Left ventricle myocardium inferior (tissue), 1 donor: ENCODE data around the gene ACSBG1. TPM values are rescaled to one million over a fixed set of nuclear protein-coding genes. Genes with fewer than 3 reads are reported as not detected.
A peak's percentile ranks its signal among the peaks of the same experiment; 100 is the strongest.

ENCODE experiments used
- DNase-seq: peaks from one replicate; pipeline ENCODE4 v3.0.0-alpha.2; 2020
- H3K27ac ChIP-seq: fragments of 200-600 bp; replicated peaks from 2 replicates; pipeline ENCODE4 v1.8.0; 2021
- H3K27me3 ChIP-seq: fragments of 200-600 bp; 2 replicates; pipeline ENCODE4 v1.8.0; 2021; ENCODE audit warnings: low read depth
- H3K36me3 ChIP-seq: fragments of 200-600 bp; 2 replicates; pipeline ENCODE4 v1.8.0; 2021
- H3K4me1 ChIP-seq: fragments of 200-600 bp; 2 replicates; pipeline ENCODE4 v1.8.0; 2021
- H3K4me3 ChIP-seq: fragments of 200-600 bp; 2 replicates; pipeline ENCODE4 v1.8.0; 2021; ENCODE audit warnings: mild to moderate bottlenecking, moderate library complexity
- H3K9me3 ChIP-seq: fragments of 200-600 bp; replicated peaks from 2 replicates; pipeline ENCODE4 v1.8.0; 2021
- intact Hi-C: fragments of 100-400 bp; cut with micrococcal nuclease; formaldehyde crosslinking; loops from one replicate; pipeline ENCODE4 v1.11.0; 2022
- total RNA-seq: library from RNA; stranded (reverse); fragmentation: NEBNext Ultra II Directional; extraction: Animal tissue kit (Norgen Biotek cat#: 25700); gene quantifications from one replicate; pipeline ENCODE4 v1.2.1, GENCODE V29; 2021
- TF ChIP-seq, protein P1 (sequence below): fragments of 200-600 bp; IDR thresholded peaks from 2 replicates; pipeline ENCODE4 v1.8.0; 2021; ENCODE audit warnings: antibody characterized with exemption, mild to moderate bottlenecking, borderline replicate concordance
- donor health status: DM: no; HTN: yes; CAD: no; lungs with severe emphysema.

Gene ACSBG1
- total RNA-seq, 1 donor from 2014 or later: 0.25 TPM

DNA sequence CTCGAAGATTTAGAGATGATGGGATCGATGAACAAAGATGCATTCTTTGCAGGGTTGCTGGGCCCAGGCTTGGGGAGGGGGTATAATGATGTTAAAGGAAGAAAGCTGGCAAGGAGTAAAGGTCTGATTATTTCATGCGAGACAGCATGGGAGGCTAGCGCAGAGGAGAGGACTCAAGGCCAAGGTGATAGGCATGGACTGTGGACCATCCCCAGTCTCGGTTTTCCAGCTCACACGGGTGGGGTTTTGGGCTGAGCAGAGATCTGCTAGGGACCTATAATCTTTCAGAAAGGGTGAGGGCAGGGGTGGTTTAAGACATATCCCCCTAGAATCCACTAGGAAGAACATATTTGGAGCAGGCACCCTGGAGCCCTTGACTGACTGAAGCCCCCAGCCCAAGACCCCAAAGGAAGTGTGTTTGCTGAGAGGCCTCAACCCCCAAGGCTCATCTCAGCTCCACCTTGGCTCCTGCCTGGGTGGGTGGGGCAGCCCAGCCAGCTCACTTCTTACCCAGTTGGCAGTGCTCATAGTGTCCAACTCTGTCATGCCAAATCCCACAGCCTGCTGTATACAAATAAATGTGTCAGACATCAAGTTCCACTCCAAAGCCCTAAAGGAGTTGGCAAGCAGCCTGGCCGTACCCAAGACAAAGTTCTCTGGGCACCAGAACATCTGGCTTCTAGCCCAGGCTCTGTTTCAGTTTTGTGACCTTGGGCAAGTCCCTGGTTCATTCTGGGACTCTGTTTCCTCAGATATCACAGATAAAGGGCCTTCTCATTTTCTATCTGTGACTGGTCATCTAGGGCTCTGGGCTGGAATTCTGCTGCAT, 17.9 kb downstream of the ACSBG1 start:
- intact Hi-C loops: no loop called here
- Histone ChIP-seq H3K36me3 (no peaks in the 10 kb centered on the region), H3K4me3 (no peak overlapping the region), H3K27ac (peak overlapping the region; percentile 85), H3K27me3 (peaks cover 4% of the 10 kb centered on the region), H3K9me3 (no peaks in the 10 kb centered on the region), H3K4me1 (peaks cover 75% of the 10 kb centered on the region)
- peak; percentile 79 for DNase-seq
- TF ChIP-seq, protein P1, sequence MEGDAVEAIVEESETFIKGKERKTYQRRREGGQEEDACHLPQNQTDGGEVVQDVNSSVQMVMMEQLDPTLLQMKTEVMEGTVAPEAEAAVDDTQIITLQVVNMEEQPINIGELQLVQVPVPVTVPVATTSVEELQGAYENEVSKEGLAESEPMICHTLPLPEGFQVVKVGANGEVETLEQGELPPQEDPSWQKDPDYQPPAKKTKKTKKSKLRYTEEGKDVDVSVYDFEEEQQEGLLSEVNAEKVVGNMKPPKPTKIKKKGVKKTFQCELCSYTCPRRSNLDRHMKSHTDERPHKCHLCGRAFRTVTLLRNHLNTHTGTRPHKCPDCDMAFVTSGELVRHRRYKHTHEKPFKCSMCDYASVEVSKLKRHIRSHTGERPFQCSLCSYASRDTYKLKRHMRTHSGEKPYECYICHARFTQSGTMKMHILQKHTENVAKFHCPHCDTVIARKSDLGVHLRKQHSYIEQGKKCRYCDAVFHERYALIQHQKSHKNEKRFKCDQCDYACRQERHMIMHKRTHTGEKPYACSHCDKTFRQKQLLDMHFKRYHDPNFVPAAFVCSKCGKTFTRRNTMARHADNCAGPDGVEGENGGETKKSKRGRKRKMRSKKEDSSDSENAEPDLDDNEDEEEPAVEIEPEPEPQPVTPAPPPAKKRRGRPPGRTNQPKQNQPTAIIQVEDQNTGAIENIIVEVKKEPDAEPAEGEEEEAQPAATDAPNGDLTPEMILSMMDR: no peak

DNA sequence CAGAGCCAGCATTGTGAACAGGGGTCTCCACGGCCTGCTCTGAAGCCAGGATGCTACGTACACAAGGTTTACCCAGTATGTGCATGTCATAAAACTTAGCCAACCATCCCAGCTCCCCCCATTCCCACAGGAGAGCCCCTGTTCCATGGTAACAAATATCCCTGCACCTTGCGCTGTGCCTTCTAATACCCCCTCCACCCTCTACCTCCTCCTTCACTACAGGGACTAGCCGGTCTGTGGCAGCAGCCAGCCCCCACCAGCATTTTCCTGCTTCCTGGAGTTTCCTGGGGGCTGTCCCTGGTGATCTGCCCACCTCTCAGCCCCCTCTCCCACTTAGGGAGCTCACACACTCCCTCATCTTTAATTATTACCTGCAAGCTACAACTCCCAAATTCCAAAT, 20.4 kb downstream of the ACSBG1 start:
- Histone ChIP-seq H3K4me1 (peaks cover 72% of the 10 kb centered on the region), H3K4me3 (no peak overlapping the region), H3K9me3 (no peaks in the 10 kb centered on the region), H3K27me3 (peaks cover 4% of the 10 kb centered on the region), H3K36me3 (no peaks in the 10 kb centered on the region), H3K27ac (no peak overlapping the region)
- TF ChIP-seq, protein P1: no peak
- DNase-seq: no peak
- intact Hi-C loops: no loop called here

DNA sequence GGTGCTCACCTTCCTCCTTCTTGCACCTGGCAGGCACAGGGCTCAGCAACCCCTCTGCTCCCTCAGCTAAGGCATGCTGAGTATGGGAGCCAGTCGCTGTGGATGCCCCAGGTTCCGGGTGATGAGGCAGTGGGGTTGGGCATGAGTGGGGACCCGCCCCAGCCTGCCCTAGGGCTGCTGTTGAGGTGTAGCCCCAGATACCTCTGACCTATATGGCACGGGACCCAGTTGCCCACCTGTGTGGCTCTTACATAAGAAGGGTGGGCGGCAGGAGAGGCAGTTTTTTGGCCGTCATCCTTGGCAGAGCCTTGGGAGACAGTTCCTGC, 21.0 kb downstream of the ACSBG1 start:
- Histone ChIP-seq H3K27ac (no peak overlapping the region), H3K36me3 (no peaks in the 10 kb centered on the region), H3K27me3 (peaks cover 4% of the 10 kb centered on the region), H3K4me1 (peaks cover 71% of the 10 kb centered on the region), H3K9me3 (no peaks in the 10 kb centered on the region), H3K4me3 (no peak overlapping the region)
- DNase-seq: no peak
- intact Hi-C loops: no loop called here
- TF ChIP-seq, protein P1: no peak

DNA sequence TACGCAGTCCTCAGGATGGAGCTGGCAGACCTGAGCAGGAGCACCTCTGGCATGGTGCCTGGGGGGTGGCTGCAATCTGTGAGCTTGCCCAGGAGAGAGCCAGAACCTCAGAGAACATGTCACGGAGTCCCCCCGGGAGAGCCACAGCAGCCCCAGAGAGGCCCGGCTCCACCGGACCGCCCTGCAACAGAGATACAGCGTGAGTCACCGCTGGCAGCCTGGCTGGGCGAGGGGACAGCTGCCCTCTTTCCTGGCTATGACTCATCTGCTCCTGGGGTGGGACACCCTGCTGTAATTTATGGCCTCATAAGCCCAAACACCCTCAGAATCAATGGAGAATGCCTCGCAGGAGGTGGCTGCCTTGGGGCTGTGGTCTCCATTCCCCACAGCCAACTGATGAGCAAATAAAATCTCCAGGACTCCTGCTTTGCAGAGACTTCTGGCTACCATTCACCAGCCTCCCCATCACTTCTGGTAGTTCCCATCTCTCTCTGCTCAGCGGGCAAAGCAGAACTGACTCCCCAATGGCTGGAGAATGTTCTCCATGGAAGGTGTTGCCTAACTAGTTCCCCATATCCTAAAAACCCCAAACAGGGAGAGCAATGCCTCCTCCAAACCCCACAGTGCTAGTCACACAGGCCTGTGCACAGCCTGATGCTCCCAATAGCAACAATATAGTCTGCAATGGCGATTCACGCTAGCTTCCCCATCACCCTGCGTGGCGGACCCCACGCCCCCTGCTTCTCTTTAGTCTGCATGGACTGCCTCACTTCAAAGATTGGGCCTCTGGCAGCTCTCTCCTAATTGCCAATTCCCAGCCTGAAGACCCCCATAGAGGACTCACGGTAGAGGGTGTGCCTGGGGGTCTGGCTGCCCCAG, 21.6 kb downstream of the ACSBG1 start:
- Histone ChIP-seq H3K9me3 (no peaks in the 10 kb centered on the region), H3K4me1 (peaks cover 68% of the 10 kb centered on the region), H3K4me3 (no peak overlapping the region), H3K36me3 (no peaks in the 10 kb centered on the region), H3K27me3 (peaks cover 4% of the 10 kb centered on the region), H3K27ac (peak overlapping the region; percentile 48)
- TF ChIP-seq, protein P1: no peak
- intact Hi-C loops: no loop called here
- peak; percentile 64 for DNase-seq

DNA sequence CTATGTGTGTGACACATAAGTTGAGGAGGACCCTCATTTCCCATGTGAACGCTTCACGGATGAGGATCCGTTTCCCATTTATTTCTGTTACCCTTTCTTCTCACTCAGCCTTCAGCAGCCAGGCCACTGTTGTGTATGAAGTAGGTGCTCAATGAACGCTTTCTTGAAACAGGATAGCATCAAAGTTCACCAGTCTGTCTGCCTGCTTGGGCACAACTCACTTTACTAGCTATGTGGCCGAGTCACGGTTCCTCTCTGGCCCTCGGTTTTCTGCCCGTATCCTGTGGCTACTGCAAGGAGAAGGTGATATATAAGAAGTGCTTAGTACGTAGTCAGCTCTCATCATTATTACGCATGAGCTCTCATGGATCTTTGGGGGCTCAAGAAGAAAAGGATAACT, 22.4 kb downstream of the ACSBG1 start:
- H3K27ac ChIP-seq: peak overlapping the region; percentile 48
- DNase-seq: no peak
- intact Hi-C loops: no loop called here
- H3K36me3 ChIP-seq: no peaks in the 10 kb centered on the region
- peaks cover 4% of the 10 kb centered on the region for H3K27me3 ChIP-seq
- no peaks in the 10 kb centered on the region for H3K9me3 ChIP-seq
- no peak overlapping the region for H3K4me3 ChIP-seq
- H3K4me1 ChIP-seq: peaks cover 67% of the 10 kb centered on the region
- TF ChIP-seq, protein P1: no peak
